ENCODE measurements around the gene IFNL1.

Gene IFNL1

DNA sequence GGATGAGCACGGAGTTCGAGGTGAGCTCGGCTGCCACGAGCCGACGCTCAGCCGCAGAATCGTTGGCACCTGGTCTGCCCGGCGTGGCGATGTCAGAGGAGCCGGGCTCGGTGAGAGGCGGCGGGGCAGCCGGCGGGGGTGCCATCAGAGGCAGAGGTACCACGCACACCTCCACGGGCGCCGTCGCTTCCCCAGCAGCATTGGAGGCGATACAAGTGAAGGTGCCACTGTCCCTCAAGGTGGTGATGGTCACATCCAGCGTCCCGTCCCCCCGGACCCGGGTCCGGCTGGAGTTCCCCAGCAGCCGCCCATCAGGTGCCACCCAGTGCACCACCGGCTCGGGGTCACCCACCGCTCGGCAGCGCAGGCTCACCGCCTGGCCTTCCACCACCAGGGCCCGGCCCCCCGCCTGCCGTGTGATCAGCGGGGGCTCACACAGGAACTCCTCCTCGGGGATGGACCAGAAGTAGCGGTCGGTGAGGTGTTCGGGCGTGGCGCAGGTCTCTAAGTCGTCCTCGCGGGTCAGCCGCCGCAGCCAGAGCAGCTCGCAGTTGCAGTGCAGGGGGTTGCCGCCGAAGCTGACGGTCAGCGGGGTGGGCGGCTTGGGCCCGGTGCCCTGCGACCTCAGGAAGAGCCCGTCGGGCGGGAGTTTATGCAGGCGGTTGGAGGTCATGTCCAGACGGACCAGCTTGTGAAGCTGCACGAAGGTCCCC, 18.0 kb downstream of the IFNL1 start:
- Histone ChIP-seq H3K36me3 (ENCODE audit: insufficient read depth, low read length) (no peaks in the 10 kb centered on the region), H3K4me3 (ENCODE audit: low read depth in 1 of 2, low read length in 2 of 2) (no peak overlapping the region), H3K9me3 (ENCODE audit: low read length) (no peaks in the 10 kb centered on the region), H3K27me3 (ENCODE audit: control insufficient read depth in 1 of 2, insufficient read depth in 2 of 2, low read length in 2 of 2) (peaks cover 0 to 1% of the 10 kb centered on the region in 2 donors), H3K9ac (ENCODE audit: low read length) (no peak overlapping the region), H3K27ac (ENCODE audit: low read depth, low read length) (no peak overlapping the region), H3K4me1 (ENCODE audit: insufficient read depth, low read length) (no peaks in the 10 kb centered on the region)

DNA sequence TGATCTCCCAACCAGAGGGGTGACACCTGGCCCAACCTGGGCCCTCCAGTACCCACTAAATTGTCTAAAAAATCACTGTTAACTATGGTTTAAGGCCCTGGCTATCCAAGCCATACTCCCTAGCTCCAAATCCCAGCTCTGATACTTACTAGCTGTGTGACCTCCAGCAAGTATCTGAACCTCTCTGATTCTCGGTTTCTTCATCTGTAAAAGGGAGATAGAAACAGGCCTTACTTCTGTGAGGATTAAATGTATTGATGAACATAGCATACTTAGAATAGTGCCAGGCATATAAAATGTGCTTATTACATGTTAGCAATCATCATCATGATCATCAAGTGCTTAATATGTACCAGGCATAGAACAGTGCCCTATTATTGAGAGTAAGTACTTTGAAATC, 19.7 kb downstream of the IFNL1 start:
- H3K9me3 ChIP-seq (ENCODE audit: low read length) = no peaks in the 10 kb centered on the region
- no peak overlapping the region for H3K9ac ChIP-seq (ENCODE audit: low read length)
- H3K36me3 ChIP-seq (ENCODE audit: insufficient read depth, low read length) = no peaks in the 10 kb centered on the region
- H3K4me3 ChIP-seq (ENCODE audit: low read depth in 1 of 2, low read length in 2 of 2) = no peak overlapping the region
- H3K4me1 ChIP-seq (ENCODE audit: insufficient read depth, low read length) = no peaks in the 10 kb centered on the region
- no peaks in the 10 kb centered on the region for H3K27me3 ChIP-seq (ENCODE audit: control insufficient read depth in 1 of 2, insufficient read depth in 2 of 2, low read length in 2 of 2)
- no peak overlapping the region for H3K27ac ChIP-seq (ENCODE audit: low read depth, low read length)

DNA sequence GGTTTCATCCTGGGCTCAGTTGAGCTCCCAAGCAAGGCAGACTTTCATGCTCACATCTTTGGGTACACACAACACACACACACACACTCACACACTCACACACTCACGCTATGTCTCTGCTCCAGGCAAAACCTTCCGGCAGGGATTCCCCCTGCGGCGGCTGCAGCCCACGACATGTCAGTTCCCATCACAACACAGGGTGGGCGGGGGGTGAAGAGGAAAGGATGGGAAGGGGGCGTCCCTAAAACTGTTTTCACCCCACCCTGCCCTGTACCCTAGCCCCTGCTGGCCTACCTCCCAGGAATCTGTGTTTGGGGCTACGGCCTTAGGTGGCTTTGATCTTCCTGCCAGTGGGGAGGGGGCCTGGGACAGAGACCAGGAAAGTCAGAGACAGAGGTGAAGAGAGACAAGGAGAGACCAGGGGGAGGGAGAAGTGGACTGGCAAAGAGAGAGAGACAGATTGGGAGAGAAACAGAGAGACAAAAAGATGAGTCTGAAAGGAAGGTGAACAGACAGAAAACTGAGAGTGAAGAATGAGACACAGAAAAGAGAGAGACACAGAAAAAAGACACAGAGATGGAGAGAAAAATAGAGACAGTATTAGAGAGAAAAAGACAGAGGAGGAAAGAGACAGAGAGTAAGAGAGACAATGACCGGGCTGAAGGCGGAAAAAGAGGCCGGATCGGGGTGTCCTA, 20.6 kb downstream of the IFNL1 start:
- Histone ChIP-seq H3K36me3 (ENCODE audit: insufficient read depth, low read length) (no peaks in the 10 kb centered on the region), H3K9ac (ENCODE audit: low read length) (no peak overlapping the region), H3K27ac (ENCODE audit: low read depth, low read length) (no peak overlapping the region), H3K9me3 (ENCODE audit: low read length) (no peaks in the 10 kb centered on the region), H3K27me3 (ENCODE audit: control insufficient read depth in 1 of 2, insufficient read depth in 2 of 2, low read length in 2 of 2) (no peaks in the 10 kb centered on the region), H3K4me1 (ENCODE audit: insufficient read depth, low read length) (no peaks in the 10 kb centered on the region), H3K4me3 (ENCODE audit: low read depth in 1 of 2, low read length in 2 of 2) (no peak overlapping the region)

DNA sequence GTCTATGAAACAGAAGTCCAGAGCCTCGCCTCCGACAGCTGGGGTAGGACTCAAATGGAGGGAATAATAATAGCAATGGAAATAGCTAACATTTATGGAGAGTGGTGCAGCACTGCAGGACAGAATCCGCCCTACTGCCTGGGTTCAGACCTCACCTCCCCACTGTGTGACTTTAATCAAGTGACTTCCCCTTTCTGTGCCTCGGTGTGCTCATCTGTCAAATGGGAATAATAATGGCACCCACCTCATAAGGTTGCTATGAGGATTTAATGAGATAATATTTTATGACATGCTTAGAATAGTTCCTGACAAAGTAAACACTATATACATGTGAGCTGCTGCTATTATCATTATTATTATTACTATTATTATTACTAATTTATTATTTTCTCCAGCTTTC, 21.3 kb downstream of the IFNL1 start:
- no peaks in the 10 kb centered on the region for H3K36me3 ChIP-seq (ENCODE audit: insufficient read depth, low read length)
- no peaks in the 10 kb centered on the region for H3K27me3 ChIP-seq (ENCODE audit: control insufficient read depth in 1 of 2, insufficient read depth in 2 of 2, low read length in 2 of 2)
- H3K27ac ChIP-seq (ENCODE audit: low read depth, low read length) = no peak overlapping the region
- no peak overlapping the region for H3K4me3 ChIP-seq (ENCODE audit: low read depth in 1 of 2, low read length in 2 of 2)
- H3K9me3 ChIP-seq (ENCODE audit: low read length) = no peaks in the 10 kb centered on the region
- H3K4me1 ChIP-seq (ENCODE audit: insufficient read depth, low read length) = no peaks in the 10 kb centered on the region
- no peak overlapping the region for H3K9ac ChIP-seq (ENCODE audit: low read length)

- H3K4me3 ChIP-seq (ENCODE audit: low read depth in 1 of 2, low read length in 2 of 2) = no peak overlapping the region
- no peak overlapping the region for H3K9ac ChIP-seq (ENCODE audit: low read length)
- H3K9me3 ChIP-seq (ENCODE audit: low read length) = no peaks in the 10 kb centered on the region
- H3K4me1 ChIP-seq (ENCODE audit: insufficient read depth, low read length) = no peaks in the 10 kb centered on the region
- no peaks in the 10 kb centered on the region for H3K36me3 ChIP-seq (ENCODE audit: insufficient read depth, low read length)
- H3K27me3 ChIP-seq (ENCODE audit: control insufficient read depth in 1 of 2, insufficient read depth in 2 of 2, low read length in 2 of 2) = no peaks in the 10 kb centered on the region
- H3K27ac ChIP-seq (ENCODE audit: low read depth, low read length) = no peak overlapping the region
These were observed 21.9 kb downstream of the IFNL1 start for GRCh38 chr19:39318071-39318470.

DNA sequence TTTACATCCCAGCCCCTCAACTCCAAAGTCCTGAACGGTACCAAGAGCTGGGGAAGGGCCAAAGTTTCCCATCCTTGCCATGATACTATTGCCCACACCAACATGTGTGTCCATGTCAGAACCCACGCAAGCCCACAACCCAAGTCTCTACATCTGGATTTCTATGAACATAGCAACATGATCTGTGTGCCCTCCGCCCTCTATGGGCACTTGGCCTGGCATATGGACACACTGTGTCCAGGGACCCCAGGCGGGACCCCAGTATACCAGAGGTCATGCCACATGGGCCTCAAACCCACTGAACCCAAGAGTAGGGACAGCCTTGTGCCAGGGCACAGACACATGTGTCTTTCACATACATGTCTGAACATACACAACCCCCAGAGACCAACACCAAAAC, 22.5 kb downstream of the IFNL1 start:
- Histone ChIP-seq H3K27ac (ENCODE audit: low read depth, low read length) (no peak overlapping the region), H3K36me3 (ENCODE audit: insufficient read depth, low read length) (no peaks in the 10 kb centered on the region), H3K4me3 (ENCODE audit: low read depth in 1 of 2, low read length in 2 of 2) (no peak overlapping the region), H3K27me3 (ENCODE audit: control insufficient read depth in 1 of 2, insufficient read depth in 2 of 2, low read length in 2 of 2) (no peaks in the 10 kb centered on the region), H3K9me3 (ENCODE audit: low read length) (no peaks in the 10 kb centered on the region), H3K4me1 (ENCODE audit: insufficient read depth, low read length) (no peaks in the 10 kb centered on the region), H3K9ac (ENCODE audit: low read length) (no peak overlapping the region)

DNA sequence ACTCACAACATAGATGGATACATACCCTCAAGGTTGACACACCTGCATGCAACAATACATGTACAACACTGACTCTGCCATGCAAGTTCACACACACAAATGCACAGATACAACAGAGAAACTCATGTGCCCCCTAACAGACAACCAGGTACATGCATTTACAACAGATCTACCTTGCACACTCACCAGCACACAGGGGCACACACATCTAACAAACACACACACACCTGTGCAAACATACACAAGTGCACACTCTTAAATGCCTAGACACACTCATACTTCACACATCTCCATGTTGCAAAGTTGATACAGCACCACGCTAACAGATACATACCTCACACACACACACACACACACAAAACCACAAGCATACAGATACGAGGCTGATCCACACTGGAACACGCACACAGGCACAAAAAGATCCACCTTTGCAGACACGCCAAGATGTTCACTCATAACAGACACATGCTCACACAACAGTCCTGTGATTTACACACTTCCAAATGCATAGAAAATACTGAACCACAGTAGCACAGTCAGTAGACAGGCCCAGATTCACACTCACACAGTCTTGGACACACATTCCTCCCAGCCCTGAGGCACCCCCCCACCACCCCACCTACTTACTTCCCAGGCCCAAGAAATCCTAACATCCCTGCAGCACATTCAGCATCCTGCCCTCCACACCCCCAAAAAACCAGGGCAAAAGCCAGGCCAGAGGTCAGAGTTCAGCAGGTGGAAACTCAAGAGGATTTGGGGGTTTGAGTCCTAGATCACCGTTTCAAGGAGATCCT, 23.1 kb downstream of the IFNL1 start:
- H3K9ac ChIP-seq (ENCODE audit: low read length) = no peak overlapping the region
- no peaks in the 10 kb centered on the region for H3K9me3 ChIP-seq (ENCODE audit: low read length)
- no peak overlapping the region for H3K27ac ChIP-seq (ENCODE audit: low read depth, low read length)
- H3K27me3 ChIP-seq (ENCODE audit: control insufficient read depth in 1 of 2, insufficient read depth in 2 of 2, low read length in 2 of 2) = no peaks in the 10 kb centered on the region
- H3K36me3 ChIP-seq (ENCODE audit: insufficient read depth, low read length) = no peaks in the 10 kb centered on the region
- H3K4me1 ChIP-seq (ENCODE audit: insufficient read depth, low read length) = no peaks in the 10 kb centered on the region
- no peak overlapping the region for H3K4me3 ChIP-seq (ENCODE audit: low read depth in 1 of 2, low read length in 2 of 2)

DNA sequence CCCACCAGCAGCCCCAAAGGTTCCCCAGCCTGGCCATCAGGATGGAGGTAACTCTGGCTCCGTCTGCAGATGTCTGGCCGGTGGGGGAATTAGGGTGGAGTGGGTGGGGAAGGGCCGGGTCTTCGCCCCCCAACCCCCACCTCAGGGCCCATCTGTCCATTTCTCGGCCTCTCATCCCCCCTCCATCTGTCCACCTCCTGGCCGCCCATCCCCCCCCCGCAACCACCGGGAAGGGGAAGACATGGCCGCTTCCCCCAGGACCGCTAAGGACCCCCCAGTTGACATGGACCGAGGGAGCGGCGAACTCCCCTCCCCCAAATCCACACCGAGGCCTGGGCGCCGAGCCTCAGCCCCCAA, 23.7 kb downstream of the IFNL1 start:
- H3K36me3 ChIP-seq (ENCODE audit: insufficient read depth, low read length) = no peaks in the 10 kb centered on the region
- no peaks in the 10 kb centered on the region for H3K9me3 ChIP-seq (ENCODE audit: low read length)
- H3K27ac ChIP-seq (ENCODE audit: low read depth, low read length) = no peak overlapping the region
- peak overlapping the region; percentile 53 to 79 for H3K4me3 ChIP-seq (ENCODE audit: low read depth in 1 of 2, low read length in 2 of 2)
- H3K4me1 ChIP-seq (ENCODE audit: insufficient read depth, low read length) = no peaks in the 10 kb centered on the region
- no peak overlapping the region for H3K9ac ChIP-seq (ENCODE audit: low read length)
- no peaks in the 10 kb centered on the region for H3K27me3 ChIP-seq (ENCODE audit: control insufficient read depth in 1 of 2, insufficient read depth in 2 of 2, low read length in 2 of 2)

- Histone ChIP-seq H3K9ac (ENCODE audit: low read length) (no peak overlapping the region), H3K27me3 (ENCODE audit: control insufficient read depth in 1 of 2, insufficient read depth in 2 of 2, low read length in 2 of 2) (no peaks in the 10 kb centered on the region), H3K4me1 (ENCODE audit: insufficient read depth, low read length) (no peaks in the 10 kb centered on the region), H3K27ac (ENCODE audit: low read depth, low read length) (no peak overlapping the region), H3K36me3 (ENCODE audit: insufficient read depth, low read length) (no peaks in the 10 kb centered on the region), H3K4me3 (ENCODE audit: low read depth in 1 of 2, low read length in 2 of 2) (no peak overlapping the region), H3K9me3 (ENCODE audit: low read length) (no peaks in the 10 kb centered on the region)
These were observed 25.1 kb downstream of the IFNL1 start for GRCh38 chr19:39321117-39321831.

GRCh38 chr19:39321832-39322176, 25.6 kb downstream of the IFNL1 start:
- H3K9ac ChIP-seq (ENCODE audit: low read length) = no peak overlapping the region
- H3K4me3 ChIP-seq (ENCODE audit: low read depth in 1 of 2, low read length in 2 of 2) = no peak overlapping the region
- no peaks in the 10 kb centered on the region for H3K4me1 ChIP-seq (ENCODE audit: insufficient read depth, low read length)
- no peaks in the 10 kb centered on the region for H3K36me3 ChIP-seq (ENCODE audit: insufficient read depth, low read length)
- H3K27ac ChIP-seq (ENCODE audit: low read depth, low read length) = no peak overlapping the region
- H3K9me3 ChIP-seq (ENCODE audit: low read length) = no peaks in the 10 kb centered on the region
- no peaks in the 10 kb centered on the region for H3K27me3 ChIP-seq (ENCODE audit: control insufficient read depth in 1 of 2, insufficient read depth in 2 of 2, low read length in 2 of 2)

DNA sequence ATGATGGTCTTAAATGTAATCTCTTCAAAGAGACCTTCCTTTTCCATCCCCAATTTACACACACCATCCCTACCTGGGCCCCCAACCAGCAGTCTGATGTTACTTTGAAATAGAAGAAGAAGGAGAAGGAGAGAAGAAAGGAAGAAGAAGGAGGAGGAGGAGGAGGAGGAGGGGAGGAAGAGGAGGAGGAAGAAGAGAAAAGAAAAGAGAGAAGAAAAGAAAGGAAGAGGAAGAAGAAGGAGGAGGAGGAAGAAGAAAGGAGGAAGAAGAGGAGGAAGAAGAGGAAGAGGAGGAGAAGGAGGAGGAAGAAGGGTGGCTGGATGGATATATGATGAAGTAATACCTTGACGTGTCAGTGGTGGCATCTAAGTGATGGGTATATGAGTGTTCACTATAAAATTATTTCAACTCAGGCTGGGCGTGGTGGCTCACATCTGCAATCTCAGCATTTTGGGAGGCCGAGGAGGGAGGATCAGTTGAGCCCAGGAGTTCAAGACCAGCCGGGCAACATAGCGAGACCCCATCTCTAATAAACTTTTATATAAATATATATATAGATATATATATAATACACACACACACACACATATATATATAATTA, 28.1 kb downstream of the IFNL1 start:
- no peak overlapping the region for H3K9ac ChIP-seq (ENCODE audit: low read length)
- H3K9me3 ChIP-seq (ENCODE audit: low read length) = no peaks in the 10 kb centered on the region
- H3K4me3 ChIP-seq (ENCODE audit: low read depth in 1 of 2, low read length in 2 of 2) = no peak overlapping the region
- no peaks in the 10 kb centered on the region for H3K4me1 ChIP-seq (ENCODE audit: insufficient read depth, low read length)
- no peaks in the 10 kb centered on the region for H3K36me3 ChIP-seq (ENCODE audit: insufficient read depth, low read length)
- H3K27ac ChIP-seq (ENCODE audit: low read depth, low read length) = no peak overlapping the region
- H3K27me3 ChIP-seq (ENCODE audit: control insufficient read depth in 1 of 2, insufficient read depth in 2 of 2, low read length in 2 of 2) = no peaks in the 10 kb centered on the region

Measured in muscle layer of colon (tissue), 2 donors.